Activated CD4-positive, CD25-positive, alpha-beta regulatory T cell treated with anti-CD3 and anti-CD28 coated beads, Interleukin-2, amount 50 U/mL, for 72 hours (primary cell): Measurements from ENCODE around the gene ELAVL2.

Experiments used
- DNase-seq: peaks from one replicate; pipeline ENCODE4 v3.0.0; 2021

The ELAVL2 gene

GRCh38 chr9:23659346-23660006 is 166.6 kb downstream of the ELAVL2 start:
- no peak for DNase-seq

- no peak for DNase-seq
These were observed 167.4 kb downstream of the ELAVL2 start for GRCh38 chr9:23658376-23659258.

GRCh38 chr9:23651051-23651450 is 175.0 kb downstream of the ELAVL2 start:
- DNase-seq, result no peak

- no peak for DNase-seq
These were observed 177.4 kb downstream of the ELAVL2 start for GRCh38 chr9:23648651-23649050.

GRCh38 chr9:23644896-23645295 is 181.1 kb downstream of the ELAVL2 start:
- DNase-seq, result no peak

GRCh38 chr9:23644326-23644725 is 181.7 kb downstream of the ELAVL2 start:
- DNase-seq, result no peak

- DNase-seq, result no peak
These were observed 182.3 kb downstream of the ELAVL2 start for GRCh38 chr9:23643656-23644258.
